HEK293 (cell line): ENCODE results near the gene EMSY.

ENCODE experiments used
- WT1 ChIP-seq: fragments of 450-650 bp; formaldehyde crosslinking; IDR thresholded peaks from 2 replicates; pipeline ENCODE4 v1.5.1; 2016; ENCODE audit warnings: missing biosample characterization, missing genetic modification characterization
- ZNF501 ChIP-seq: fragments of 450-650 bp; formaldehyde crosslinking; IDR thresholded peaks from 2 replicates; pipeline ENCODE4 v1.5.1; 2016; ENCODE audit warnings: missing biosample characterization, missing genetic modification characterization
- ZNF530 ChIP-seq: fragments of 450-650 bp; formaldehyde crosslinking; IDR thresholded peaks from 2 replicates; pipeline ENCODE4 v1.5.1; 2016; ENCODE audit warnings: low read depth, missing biosample characterization, missing genetic modification characterization
- ZNF629 ChIP-seq: fragments of 450-650 bp; formaldehyde crosslinking; IDR thresholded peaks from 2 replicates; pipeline ENCODE4 v1.5.1; 2017; ENCODE audit warnings: missing biosample characterization, missing genetic modification characterization
- TF ChIP-seq, protein P1 (sequence below): fragments of 450-650 bp; formaldehyde crosslinking; IDR thresholded peaks from 2 replicates; pipeline ENCODE4 v1.5.1; 2016; ENCODE audit warnings: missing biosample characterization, missing genetic modification characterization

DNA sequence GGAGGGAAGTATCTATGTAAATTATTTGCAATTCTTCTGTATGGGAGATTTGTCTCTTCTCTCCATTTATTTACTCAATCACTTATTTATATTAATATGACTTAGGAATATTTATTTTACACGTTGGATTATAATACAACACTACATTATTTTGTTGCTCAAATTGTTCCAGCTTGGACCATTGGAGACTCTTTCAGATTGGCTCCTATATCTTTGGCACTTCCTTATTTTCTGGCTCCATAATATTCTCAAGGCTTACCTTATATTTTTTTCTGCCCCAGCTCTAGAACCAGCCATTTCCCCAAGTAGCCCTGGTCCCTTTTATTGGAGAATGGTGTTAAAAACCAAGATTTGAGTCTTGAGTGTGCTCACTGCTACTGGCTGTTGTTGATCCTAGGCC lies 123.8 kb downstream of the EMSY start:
- TF ChIP-seq, protein P1, sequence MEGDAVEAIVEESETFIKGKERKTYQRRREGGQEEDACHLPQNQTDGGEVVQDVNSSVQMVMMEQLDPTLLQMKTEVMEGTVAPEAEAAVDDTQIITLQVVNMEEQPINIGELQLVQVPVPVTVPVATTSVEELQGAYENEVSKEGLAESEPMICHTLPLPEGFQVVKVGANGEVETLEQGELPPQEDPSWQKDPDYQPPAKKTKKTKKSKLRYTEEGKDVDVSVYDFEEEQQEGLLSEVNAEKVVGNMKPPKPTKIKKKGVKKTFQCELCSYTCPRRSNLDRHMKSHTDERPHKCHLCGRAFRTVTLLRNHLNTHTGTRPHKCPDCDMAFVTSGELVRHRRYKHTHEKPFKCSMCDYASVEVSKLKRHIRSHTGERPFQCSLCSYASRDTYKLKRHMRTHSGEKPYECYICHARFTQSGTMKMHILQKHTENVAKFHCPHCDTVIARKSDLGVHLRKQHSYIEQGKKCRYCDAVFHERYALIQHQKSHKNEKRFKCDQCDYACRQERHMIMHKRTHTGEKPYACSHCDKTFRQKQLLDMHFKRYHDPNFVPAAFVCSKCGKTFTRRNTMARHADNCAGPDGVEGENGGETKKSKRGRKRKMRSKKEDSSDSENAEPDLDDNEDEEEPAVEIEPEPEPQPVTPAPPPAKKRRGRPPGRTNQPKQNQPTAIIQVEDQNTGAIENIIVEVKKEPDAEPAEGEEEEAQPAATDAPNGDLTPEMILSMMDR (tag by site-specific recombination): no peak
- no peak for TF ChIP-seq WT1 (tag by site-specific recombination)
- TF ChIP-seq ZNF629: no peak
- no peak for TF ChIP-seq ZNF530 (tag by site-specific recombination)
- no peak for TF ChIP-seq ZNF501 (tag by site-specific recombination)
